ENCODE data around the gene CNN1. TPM values are rescaled to one million over a fixed set of nuclear protein-coding genes. Genes with fewer than 3 reads are reported as not detected.
"Not testable (repeated sequence)": the region's sequence is repeated elsewhere in the genome, so short reads cannot be mapped to it uniquely, and the experiment has no call there.

CNN1 gene
- total and polyA plus RNA-seq, 4 donors = 16.5 to 34.9 (median 22.5) TPM

DNA sequence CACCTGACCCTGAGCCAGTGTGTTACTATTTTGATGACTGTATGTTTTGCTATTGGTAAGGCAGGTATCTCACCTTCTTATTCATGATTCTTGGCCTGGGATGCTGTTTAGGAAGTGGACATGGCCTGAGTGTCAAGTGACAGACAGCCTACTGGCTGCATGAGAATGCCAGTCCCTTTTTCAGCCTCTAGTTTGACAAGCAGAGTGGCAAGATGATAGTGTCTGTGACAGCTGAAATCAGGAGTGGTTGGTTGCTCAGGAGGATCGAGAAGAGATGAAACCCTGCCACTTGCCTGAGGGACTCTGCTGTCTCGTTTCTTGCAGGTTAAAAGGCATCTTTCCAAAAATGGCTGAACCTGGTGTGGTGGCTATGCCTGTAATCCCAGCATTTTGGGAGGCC is 27.5 kb downstream of the CNN1 start:
- Histone ChIP-seq H3K27me3 (ENCODE audit: control insufficient read depth in 3 of 3, insufficient read depth in 3 of 3, low read length in 2 of 3) (no peaks in the 10 kb centered on the region), H3K4me3 (no peak overlapping the region), H3K36me3 (ENCODE audit: control insufficient read depth in 4 of 4, insufficient read depth in 4 of 4, low read length in 4 of 4) (no peaks in the 10 kb centered on the region), H3K9me3 (ENCODE audit: control insufficient read depth in 4 of 4, insufficient read depth in 3 of 4, low read length in 3 of 4) (no peaks in the 10 kb centered on the region), H3K27ac (ENCODE audit: low read depth in 1 of 2, low read length in 1 of 2) (no peak overlapping the region), H3K4me1 (ENCODE audit: control insufficient read depth in 5 of 5, insufficient read depth in 5 of 5, low read length in 5 of 5) (no peaks in the 10 kb centered on the region), H3K9ac (ENCODE audit: insufficient read depth in 1 of 2, low read length in 2 of 2) (no peak overlapping the region)
- TF ChIP-seq, protein P1, sequence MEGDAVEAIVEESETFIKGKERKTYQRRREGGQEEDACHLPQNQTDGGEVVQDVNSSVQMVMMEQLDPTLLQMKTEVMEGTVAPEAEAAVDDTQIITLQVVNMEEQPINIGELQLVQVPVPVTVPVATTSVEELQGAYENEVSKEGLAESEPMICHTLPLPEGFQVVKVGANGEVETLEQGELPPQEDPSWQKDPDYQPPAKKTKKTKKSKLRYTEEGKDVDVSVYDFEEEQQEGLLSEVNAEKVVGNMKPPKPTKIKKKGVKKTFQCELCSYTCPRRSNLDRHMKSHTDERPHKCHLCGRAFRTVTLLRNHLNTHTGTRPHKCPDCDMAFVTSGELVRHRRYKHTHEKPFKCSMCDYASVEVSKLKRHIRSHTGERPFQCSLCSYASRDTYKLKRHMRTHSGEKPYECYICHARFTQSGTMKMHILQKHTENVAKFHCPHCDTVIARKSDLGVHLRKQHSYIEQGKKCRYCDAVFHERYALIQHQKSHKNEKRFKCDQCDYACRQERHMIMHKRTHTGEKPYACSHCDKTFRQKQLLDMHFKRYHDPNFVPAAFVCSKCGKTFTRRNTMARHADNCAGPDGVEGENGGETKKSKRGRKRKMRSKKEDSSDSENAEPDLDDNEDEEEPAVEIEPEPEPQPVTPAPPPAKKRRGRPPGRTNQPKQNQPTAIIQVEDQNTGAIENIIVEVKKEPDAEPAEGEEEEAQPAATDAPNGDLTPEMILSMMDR (IDR thresholded peaks at IDR 0.05; ENCODE audit: control extremely low read depth, extremely low read depth) = no peak
- no peak for DNase-seq
- WGBS, 2 donors = 88 to 97% methylated on average over 2 of the region's 2 CpGs
- ATAC-seq (ENCODE audit: insufficient read depth, low FRiP score) = no peak

DNA sequence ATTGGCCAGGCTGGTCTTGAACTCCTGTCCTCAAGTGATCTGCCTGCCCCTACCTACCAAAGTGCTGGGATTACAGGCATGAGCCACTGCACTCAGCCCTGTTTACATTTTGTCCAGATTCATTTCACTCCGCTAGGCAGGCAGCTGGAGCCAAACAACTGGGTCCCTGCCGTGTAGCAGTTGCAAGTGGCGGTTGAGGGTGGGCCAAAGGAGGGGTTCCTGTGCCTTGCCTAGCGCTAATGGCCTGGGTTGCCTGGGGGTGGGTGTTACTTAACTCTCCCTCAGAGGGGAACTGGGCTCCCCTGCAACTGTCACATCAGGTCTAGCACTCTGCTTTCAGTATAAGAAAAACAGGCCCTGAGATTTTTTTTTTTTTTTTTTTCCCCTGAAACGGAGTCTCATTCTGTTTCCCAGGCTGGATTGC is 31.4 kb downstream of the CNN1 start:
- DNase-seq (no peak), ATAC-seq (ENCODE audit: insufficient read depth, low FRiP score) (no peak)
- TF ChIP-seq, protein P1 (IDR thresholded peaks at IDR 0.05; ENCODE audit: control extremely low read depth, extremely low read depth) = no peak
- Histone ChIP-seq H3K36me3 (ENCODE audit: control insufficient read depth in 4 of 4, insufficient read depth in 4 of 4, low read length in 4 of 4) (no peaks in the 10 kb centered on the region), H3K9me3 (ENCODE audit: control insufficient read depth in 4 of 4, insufficient read depth in 3 of 4, low read length in 3 of 4) (no peaks in the 10 kb centered on the region), H3K4me3 (no peak overlapping the region), H3K27ac (ENCODE audit: low read depth in 1 of 2, low read length in 1 of 2) (no peak overlapping the region), H3K4me1 (ENCODE audit: control insufficient read depth in 5 of 5, insufficient read depth in 5 of 5, low read length in 5 of 5) (no peaks in the 10 kb centered on the region), H3K9ac (ENCODE audit: insufficient read depth in 1 of 2, low read length in 2 of 2) (no peak overlapping the region), H3K27me3 (ENCODE audit: control insufficient read depth in 3 of 3, insufficient read depth in 3 of 3, low read length in 2 of 3) (no peaks in the 10 kb centered on the region)
- 24 to 67% methylated on average over 5 of the region's 5 CpGs for WGBS, 2 donors

DNA sequence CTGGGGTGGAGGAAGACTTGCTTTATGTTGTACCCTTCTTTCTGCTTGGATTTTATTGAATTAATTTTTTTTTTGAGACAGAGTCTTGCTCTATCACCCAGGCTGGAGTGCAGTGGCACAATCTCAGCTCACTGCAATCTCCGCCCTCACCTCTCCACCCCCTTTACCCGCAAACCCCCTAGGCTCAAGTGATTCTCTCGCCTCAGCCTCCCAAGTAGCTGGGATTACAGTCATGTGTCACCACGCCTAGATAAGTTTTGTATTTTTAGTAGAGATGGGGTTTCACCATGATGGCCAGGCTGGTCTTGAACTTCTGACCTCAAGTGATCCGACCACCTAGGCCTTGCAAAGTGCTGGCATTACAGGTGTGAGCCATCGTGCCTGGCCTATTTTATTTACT is 34.7 kb downstream of the CNN1 start:
- 77 to 83% methylated on average over 6 of the region's 6 CpGs for WGBS, 2 donors
- not testable (repeated sequence) for DNase-seq

DNA sequence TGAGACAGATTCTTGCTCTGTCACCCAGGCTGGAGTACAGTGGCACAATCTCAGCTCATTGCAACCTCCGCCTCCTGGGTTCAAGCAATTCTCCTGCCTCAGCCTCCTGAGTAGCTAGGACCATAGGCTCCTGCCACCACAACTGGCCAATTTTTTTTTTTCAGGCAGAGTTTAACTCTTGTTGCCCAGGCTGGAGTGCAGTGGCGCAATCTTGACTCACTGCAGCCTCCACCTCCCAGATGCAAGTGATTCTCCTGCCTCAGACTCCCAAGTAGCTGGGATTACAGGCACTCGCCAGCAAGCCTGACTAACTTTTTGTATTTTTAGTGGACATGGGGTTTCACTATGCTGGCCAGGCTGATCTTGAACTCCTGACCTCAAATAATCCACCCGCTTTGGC is 35.1 kb downstream of the CNN1 start:
- WGBS, 2 donors = 86 to 94% methylated on average over 4 of the region's 4 CpGs
- H3K27ac ChIP-seq (ENCODE audit: low read depth in 1 of 2, low read length in 1 of 2); ATAC-seq (ENCODE audit: insufficient read depth, low FRiP score); H3K36me3 ChIP-seq (ENCODE audit: control insufficient read depth in 4 of 4, insufficient read depth in 4 of 4, low read length in 4 of 4); H3K9ac ChIP-seq (ENCODE audit: insufficient read depth in 1 of 2, low read length in 2 of 2); H3K9me3 ChIP-seq (ENCODE audit: control insufficient read depth in 4 of 4, insufficient read depth in 3 of 4, low read length in 3 of 4); H3K4me3 ChIP-seq; DNase-seq; H3K27me3 ChIP-seq (ENCODE audit: control insufficient read depth in 3 of 3, insufficient read depth in 3 of 3, low read length in 2 of 3): not testable (repeated sequence)
- peaks cover 0 to 11% (median 7%) of the 10 kb centered on the region in 5 donors for H3K4me1 ChIP-seq (ENCODE audit: control insufficient read depth in 5 of 5, insufficient read depth in 5 of 5, low read length in 5 of 5)

More for the DNA sequence above, 34.7 kb downstream of the CNN1 start:
- not testable (repeated sequence) for H3K9me3 ChIP-seq (ENCODE audit: control insufficient read depth in 4 of 4, insufficient read depth in 3 of 4, low read length in 3 of 4); ATAC-seq (ENCODE audit: insufficient read depth, low FRiP score); H3K9ac ChIP-seq (ENCODE audit: insufficient read depth in 1 of 2, low read length in 2 of 2); H3K4me3 ChIP-seq; H3K27me3 ChIP-seq (ENCODE audit: control insufficient read depth in 3 of 3, insufficient read depth in 3 of 3, low read length in 2 of 3); H3K36me3 ChIP-seq (ENCODE audit: control insufficient read depth in 4 of 4, insufficient read depth in 4 of 4, low read length in 4 of 4); H3K27ac ChIP-seq (ENCODE audit: low read depth in 1 of 2, low read length in 1 of 2); H3K4me1 ChIP-seq (ENCODE audit: control insufficient read depth in 5 of 5, insufficient read depth in 5 of 5, low read length in 5 of 5)

DNA sequence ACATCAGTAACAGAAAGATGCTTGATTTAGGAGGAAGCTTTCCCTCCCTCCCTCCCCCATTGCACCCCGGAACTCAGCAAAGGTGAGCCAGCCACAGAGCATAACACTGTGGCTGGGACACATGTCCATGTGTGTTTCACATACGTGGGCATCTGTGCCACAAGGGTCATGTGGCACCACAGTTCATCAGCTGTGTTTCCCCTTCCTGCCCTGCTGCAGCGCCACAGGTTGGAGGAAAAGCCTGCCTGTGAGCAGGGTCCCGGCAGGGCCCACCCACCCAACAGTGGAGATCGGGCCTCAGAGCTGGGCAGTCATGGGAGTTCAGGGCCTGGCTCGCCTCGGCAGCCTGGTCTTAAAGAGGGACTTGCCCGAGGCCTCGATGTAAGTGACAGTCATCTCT is 36.0 kb downstream of the CNN1 start:
- TF ChIP-seq, protein P1 (IDR thresholded peaks at IDR 0.05; ENCODE audit: control extremely low read depth, extremely low read depth) = no peak
- no peak overlapping the region for H3K4me3 ChIP-seq
- no peaks in the 10 kb centered on the region for H3K36me3 ChIP-seq (ENCODE audit: control insufficient read depth in 4 of 4, insufficient read depth in 4 of 4, low read length in 4 of 4)
- H3K4me1 ChIP-seq (ENCODE audit: control insufficient read depth in 5 of 5, insufficient read depth in 5 of 5, low read length in 5 of 5) = peaks cover 0 to 11% (median 7%) of the 10 kb centered on the region in 5 donors
- WGBS, 2 donors = 77 to 79% methylated on average over 9 of the region's 9 CpGs
- no peak for DNase-seq
- no peak overlapping the region for H3K27ac ChIP-seq (ENCODE audit: low read depth in 1 of 2, low read length in 1 of 2)
- H3K9ac ChIP-seq (ENCODE audit: insufficient read depth in 1 of 2, low read length in 2 of 2) = no peak overlapping the region
- ATAC-seq (ENCODE audit: insufficient read depth, low FRiP score) = no peak
- H3K9me3 ChIP-seq (ENCODE audit: control insufficient read depth in 4 of 4, insufficient read depth in 3 of 4, low read length in 3 of 4) = no peaks in the 10 kb centered on the region
- peaks cover 0 to 4% (median 0%) of the 10 kb centered on the region in 3 donors for H3K27me3 ChIP-seq (ENCODE audit: control insufficient read depth in 3 of 3, insufficient read depth in 3 of 3, low read length in 2 of 3)

All from lung (tissue), 12 donors.